Stimulated activated CD4-positive, alpha-beta T cell treated with anti-CD3 and anti-CD28 coated beads, Interleukin-4, amount 100 ng/mL, for 24 hours (primary cell): ENCODE measurements around the gene MIB2.

Source experiments
- DNase-seq: peaks from one replicate; pipeline ENCODE4 v3.0.0-alpha.2; 2020

The MIB2 gene

DNA sequence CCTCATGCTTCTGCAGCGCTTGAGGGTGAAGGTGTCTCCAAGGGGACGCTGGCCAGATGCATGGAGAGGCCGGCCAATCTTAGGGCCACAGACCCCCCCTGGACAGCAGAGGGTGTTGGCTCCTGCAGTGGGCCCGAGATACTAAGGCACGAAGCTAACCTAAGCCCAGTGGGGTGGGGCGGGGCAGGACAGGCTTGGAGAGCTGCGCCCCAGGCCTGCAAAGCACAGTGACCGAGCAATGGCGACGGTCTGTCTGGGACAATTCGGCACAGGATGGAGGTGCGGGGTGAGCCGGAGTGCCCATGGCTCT is 16.6 kb upstream of the MIB2 start:
- DNase-seq = no peak

DNA sequence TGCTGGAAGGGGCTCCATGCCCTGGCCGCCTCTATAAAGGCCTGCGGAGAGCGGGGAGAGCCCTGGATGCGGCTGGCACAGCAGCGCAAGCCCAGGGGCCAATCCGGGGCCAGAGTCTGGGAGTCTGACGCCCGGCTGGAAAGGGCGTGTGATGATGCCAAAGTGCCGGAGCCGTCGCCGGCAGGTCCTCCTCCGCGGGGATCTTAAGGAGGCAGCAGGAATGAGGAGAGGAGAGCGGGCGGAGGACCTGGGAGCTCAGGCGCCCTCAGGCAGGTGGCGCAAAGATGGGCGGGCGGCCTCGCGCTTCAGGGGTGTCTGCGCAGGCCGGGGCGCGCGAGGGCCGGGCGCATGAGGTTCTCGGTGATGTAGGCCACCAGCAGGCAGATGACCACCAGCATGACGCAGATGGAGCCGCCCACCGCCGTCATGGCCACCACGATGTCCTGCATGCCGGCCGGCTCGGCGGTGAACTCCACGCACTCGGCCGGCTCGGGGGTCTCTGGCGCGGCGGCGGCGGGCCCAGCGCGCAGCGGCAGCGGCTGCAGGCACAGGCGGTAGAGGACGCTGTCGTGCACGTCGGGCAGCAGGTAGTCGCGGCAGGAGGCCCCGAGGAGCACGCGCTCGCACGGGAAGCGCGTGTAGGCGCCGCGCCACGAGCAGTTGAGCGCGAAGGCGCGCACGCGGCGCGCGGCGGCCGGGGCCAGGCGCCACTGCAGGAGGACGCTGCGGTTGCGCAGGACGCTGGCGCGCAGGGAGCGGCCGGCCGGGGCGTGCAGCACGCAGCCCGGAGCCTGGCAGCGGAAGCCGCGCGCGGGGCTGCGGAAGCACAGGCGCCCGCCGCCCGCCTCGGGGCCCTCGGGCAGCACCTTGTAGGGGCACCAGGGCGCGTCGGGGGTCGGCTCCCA is 16.0 kb upstream of the MIB2 start:
- DNase-seq = no peak

DNA sequence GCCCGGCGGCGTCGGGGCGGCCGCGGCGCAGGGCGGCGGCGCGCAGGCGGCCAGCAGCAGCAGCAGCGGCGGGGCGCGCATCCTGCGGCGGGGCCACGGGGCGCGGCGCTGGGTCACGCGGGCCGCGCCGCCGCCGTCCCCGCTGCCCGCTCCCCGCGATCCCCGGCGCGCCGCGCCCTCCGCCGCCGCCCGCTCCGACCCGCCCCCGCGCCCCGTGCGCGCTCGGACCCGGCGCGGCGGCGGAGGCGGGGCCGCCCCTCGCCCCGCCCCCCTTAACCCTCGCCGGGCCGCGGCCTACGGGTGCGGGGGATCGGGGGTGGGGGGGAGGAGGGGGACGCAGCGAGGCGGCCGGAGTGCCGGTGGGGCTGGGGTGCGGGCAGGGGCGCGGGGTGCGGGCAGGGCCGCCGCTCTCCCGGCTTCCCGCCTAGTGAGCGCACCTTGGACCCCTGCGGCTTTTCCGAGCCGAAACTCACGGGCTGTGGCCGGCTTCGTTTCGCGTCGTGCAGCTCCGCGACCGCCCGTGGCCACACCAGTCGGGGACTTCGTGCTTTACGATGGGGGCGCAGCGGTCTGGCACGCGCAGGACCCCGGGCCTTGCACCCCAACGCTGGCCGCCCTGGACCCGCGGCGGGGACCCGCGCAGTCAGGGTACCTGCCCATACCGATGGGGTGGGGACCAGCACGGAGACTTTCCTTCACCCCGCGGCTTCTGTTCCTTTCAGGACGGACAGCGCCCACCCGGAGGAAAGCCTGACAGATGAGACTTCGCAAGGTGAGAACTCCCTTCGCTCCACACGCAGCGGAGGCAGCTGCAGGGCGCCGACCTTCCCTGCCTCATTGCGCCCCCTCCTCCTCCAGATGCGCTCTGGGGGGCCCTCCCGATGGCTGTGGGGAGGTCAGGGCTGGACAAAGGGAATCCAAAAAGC is 15.1 kb upstream of the MIB2 start, which contains the start of gene FNDC10:
FNDC10 (minus strand) TSS at position 201 of the 926 bp plus-strand sequence; CDS start at position 81, 120 bp downstream.
- no peak for DNase-seq

DNA sequence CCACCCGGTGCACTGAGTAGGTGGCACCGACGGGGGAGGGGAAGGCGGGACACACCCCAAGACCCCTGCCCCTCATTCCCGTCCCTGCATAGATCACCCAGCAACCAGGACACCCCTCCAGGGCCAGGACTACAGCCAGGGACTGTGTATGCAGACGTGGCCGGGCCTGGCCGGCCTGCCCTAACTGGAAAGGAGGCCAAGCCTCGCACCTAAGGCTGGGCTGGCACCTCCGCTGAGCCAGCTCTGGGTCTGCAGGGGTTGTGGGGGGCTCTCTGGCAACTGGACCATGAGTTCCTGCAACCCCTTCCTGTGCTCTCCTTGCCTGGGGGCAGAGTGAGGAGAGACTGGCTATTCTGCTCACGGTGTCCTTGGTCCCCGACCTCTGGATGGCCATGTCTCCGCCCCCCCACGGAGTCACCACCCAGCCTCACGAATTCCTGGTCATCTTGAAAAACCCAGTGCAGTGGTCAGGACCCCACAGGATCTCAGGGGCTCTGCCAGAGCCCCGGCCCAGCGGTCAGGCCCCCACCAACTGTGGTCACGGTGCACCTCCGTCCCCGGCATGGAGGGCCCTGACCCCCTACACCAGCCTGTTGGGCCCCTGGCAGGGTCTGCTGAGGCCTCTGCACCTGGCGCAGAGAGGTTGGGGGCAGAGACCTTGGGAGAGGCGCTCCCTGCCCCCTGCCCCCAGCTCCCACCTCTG is 14.3 kb upstream of the MIB2 start:
- DNase-seq = no peak

DNA sequence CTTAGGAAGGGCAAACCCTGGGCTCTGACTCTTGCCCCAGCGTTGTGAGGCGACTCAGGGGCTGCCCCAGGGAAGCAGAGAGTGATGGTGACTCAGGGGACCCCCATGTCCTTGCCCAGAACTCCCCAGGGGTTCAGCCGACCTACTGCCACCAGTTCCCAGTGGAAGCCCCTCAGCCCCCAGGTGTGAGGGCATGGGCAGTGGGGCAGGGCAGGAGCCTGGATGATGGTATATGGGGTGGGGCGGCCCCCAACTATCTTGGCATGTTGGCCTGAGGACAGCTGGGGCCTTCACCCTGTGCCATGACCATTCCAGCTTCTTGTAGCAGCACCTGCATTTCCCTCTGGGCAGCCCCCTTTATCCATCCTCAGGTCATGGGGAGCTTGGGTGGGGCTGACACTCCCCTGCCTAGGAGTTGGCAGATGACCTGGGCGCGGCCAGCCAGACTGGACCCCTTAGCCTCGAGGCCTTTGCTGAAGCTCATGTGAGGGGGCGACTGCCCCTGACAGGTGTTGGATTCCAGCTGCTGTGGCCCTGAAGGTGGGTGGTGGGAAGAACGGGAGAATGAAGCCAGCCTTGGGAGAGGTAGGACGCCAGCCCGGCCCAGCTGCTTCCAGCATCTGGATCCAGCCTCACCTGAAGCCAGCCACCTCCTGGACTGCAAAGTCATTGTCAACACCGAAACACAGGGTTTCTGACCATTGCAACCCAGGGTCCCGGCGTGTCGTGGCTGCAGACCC is 13.6 kb upstream of the MIB2 start:
- no peak for DNase-seq

DNA sequence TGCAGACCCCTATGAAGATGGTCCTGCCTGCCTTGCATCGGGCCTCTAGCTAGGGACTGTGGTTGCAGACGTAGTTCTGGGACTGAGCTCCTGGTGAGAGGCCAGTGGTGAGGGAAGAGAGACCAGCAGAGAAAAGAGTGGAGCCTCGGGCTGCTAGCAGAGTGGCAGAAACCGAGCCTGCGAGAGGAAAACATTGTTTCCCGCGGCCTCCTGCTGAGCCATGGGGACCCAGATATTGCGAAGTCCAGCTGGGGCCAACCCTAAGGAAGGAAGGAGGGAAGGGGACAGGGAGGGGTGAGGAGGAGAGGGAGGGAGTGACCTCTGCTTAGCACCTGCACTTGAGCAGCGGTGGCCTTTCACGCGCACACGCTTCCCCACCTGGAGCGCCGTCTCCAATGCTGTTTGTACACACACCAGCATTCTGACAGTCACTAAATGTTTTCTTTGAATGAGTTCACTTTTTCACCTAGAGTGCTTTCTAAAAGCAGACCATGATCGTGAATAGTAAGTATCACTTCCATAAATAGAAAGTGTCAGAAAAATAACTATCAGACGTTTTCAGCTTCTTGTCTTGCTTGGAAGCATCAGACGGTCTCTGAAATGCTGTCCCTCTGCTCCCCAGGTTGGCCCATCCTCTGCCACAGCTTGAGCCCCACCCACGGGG is 12.9 kb upstream of the MIB2 start:
- DNase-seq = no peak

DNA sequence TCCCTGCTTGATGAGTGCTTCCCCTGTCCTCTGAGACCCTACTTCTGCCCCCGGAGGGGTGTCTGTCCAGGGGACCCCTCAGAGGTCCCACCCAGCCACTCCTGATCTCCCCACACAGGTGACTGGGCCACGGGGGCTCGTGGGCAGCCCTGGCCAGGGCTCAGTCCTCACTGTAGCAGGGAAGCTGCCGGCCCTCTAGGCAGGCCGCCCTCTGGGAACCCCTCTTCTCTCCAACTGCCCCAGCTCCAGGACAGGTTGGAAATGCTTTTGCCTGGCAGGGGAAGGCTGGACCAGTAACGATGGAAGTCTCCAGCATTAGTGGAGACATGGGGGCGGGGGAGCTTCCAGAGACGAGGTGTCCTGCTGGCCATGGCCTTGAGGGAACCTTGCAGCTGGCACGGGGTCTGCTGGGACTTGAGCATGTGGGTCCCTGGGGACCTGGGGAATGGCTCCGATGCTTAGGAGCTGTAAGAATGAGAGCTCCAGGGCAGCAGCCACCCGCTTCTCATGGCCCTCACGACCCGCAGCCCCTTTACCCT is 12.3 kb upstream of the MIB2 start:
- no peak for DNase-seq

DNA sequence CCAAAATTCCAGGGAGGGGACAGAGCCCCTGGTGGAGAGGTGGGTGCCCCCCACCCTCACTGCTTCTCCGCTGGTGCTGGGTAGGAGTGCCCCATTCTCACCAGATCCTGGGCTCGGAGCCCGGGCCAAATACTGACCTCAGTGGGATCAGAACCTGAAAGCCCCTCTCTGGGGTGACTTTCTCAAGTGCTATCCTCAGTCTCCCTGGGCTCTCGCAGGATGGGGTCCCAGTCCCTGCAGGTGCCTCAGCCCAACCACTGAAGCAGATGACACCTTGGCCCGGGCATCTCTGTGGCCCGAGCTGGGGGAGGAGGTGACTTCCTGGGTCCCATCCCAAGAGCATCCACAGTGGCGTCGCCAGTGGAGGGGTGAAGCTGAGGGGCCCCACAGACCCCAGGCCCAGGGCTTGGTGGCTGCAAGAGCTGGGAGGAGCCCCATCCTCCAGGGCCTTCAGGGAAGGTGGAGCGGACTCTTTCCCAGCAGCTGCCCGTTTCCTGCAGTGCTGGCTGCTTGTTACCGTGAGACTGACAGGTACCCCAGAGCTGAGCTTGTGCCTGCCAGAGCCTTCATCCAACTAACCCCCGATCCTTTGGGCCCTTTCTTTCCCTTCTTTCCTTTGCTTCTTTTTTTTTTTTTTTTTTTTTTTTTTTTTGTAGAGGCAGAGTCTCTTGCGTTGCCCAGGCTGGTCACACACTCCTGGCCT is 11.5 kb upstream of the MIB2 start:
- no peak for DNase-seq

DNA sequence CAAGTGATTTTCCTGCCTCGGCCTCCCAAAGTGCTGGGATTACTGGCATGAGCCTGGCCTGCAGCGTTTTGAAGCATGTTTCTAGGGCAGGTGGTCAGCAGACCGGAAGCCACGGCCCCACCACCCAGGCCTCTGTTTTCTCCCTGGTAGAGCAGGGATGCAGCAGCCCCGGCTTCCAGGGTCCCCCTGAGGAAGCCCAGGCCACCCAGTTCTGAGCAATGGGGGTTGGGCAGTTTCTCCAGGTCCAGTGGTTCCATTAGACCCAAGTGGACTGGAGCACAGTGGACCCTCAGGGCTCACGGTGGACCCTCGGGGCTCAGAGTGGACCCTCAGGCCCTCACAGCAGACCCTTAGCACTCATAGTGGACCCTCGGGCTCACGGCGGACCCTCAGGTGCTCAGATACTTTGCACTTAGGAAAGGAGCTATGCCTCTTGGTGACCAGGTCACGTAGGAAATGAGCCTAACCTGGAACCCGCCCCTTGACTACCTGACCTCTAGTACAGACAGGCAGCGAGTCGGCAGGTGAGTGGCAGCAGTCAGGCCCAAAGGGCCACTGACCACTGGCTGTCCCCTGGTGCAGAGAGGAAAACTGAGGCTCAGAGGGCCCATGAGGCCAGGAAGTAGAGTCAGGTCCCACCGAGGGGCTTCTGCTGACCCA is 10.8 kb upstream of the MIB2 start:
- DNase-seq = no peak

DNA sequence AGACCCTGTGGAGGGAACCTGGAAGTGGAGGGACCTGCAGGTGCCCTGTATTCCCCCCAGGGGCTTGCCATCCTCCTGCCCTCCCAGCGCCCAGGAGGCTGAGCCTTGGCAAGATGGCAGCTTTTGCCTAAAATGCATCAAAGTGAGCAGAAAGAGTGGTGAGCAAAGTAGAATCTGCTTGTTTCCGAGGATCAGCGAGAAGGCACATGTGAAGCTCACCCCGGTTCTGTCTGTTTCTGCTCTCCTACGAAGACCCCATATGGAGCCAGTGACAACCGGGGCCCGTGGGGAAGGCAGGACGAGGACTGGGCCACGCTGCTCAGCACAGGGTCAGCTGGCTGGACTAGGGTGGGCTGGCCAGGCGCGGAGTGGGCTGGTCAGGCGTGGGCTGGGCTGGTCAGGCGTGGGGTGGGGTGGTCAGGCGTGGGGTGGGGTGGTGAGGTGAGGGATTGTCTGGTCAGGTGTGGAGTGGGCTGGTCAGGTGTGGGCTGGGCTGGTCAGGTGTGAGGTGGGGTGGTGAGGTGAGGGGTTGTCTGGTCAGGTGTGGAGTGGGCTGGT is 10.2 kb upstream of the MIB2 start:
- DNase-seq = no peak

DNA sequence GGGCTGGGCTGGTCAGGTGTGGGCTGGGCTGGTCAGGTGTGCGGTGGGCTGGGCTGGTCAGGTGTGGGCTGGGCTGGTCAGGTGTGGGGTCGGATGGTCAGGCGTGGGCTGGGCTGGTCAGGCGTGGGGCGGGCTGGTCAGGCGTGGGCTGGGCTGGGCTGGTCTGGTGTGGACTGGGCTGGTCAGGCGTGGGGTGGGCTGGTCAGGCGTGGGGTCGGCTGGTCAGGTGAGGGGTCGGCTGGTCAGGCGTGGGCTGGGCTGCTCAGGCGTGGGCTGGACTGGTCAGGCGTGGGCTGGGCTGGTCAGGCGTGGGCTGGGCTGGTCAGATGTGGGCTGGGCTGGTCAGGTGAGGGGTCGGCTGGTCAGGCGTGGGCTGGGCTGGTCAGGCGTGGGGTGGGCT is 9.6 kb upstream of the MIB2 start:
- DNase-seq = no peak

DNA sequence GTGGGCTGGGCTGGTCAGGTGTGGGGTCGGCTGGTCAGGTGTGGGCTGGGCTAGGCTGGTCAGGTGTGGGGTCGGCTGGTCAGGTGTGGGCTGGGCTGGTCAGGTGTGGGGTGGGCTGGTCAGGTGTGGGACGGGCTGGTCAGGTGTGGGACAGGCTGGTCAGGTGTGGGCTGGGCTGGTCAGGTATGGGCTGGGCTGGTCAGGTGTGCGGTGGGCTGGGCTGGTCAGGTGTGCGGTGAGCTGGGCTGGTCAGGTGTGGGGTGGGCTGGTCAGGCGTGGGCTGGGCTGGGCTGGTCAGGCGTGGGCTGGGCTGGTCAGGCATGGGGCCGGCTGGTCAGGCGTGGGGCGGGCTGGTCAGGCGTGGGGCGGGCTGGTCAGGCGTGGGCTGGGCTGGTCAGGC is 9.1 kb upstream of the MIB2 start:
- DNase-seq = no peak

DNA sequence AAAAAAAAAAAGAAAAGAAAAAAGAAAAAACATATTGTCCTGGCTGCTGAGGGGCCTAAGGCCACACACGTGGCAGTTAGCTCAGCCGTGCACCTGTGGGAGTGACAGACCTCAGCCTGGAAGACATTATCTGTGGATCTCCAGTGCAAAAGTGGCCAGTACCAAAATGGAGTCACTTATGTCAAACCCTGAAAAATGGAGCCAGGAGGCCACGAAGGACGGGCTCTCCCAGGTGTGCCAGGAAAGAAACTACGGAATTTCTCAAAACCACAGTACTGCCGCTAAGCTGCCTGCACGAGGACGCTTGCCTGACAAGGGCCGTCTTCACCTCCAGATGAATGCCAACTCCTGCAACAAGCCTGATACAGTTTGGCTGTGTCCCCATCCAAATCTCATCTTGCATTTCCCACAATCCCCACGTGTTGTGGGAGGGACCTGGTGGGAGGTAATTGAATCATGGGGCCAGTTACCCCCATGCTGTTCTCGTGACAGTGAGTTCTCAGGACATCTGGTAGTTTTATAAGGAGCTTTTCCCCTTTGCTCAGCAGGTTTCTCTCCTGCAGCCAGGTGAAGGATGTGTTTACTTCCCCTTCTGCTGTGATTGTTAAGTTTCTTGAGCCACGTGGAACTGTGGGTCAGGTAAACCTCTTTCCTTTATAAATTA is 5.3 kb upstream of the MIB2 start:
- DNase-seq = no peak

DNA sequence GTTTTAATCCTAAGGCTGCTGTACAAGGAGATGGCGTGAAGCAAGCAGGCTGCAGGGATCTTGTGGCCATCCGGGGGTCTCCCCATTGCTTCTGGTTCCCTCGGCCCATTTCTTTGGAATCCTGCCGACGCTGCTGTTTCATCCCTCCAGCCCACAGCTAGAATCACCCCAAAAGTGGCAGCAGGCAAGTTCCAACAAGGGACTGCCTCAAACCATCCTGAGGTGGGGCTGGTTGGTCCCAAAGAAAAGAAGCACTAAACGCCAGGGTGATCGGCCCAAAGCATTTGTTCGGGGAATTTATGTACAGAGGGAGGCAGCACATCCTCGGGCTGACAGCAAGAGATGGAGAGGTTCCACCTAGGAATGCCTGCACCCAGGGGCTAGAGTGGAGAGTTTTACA is 4.5 kb upstream of the MIB2 start:
- DNase-seq = no peak

DNA sequence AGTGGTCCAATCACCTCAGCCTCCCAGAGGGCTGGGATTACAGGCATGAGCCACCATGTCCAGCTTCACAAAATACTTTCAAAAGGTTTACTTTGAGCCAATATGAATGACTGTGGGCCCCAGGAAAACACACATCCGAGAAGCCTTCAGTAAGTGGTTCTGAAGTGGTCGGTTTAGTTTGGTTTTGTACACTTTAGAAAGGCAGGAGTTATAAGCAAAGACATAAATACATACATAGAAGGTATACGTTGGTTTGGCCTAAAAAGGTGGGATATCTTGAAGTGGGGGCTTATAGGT is 3.2 kb upstream of the MIB2 start:
- no peak for DNase-seq

DNA sequence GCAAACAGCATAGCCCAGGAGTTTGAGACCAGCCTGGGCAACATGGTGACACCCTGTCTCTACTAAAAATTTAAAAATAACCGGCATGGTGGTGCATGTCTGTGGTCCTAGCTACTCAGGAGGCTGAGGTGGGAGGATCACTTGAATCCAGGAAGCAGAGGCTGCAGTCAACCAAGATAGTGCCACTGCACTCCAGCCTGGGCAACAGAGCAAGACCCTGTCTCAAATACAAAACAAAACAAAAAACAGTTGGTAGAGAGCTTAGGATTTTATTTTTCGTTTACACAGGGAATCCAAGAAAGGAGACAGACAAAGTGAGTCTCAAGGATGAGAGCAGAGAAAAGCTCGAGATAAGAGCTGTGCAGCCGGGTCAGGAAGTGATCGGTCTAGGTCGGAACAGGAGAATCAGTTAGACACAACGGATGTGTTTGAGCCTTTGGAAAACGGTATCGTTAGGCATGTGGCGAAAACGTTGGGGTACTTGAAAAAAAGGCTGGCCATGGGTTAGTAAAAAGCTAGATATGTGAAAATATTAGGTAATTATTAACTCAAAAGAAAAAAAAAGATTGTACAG is 1.7 kb upstream of the MIB2 start:
- DNase-seq = no peak

DNA sequence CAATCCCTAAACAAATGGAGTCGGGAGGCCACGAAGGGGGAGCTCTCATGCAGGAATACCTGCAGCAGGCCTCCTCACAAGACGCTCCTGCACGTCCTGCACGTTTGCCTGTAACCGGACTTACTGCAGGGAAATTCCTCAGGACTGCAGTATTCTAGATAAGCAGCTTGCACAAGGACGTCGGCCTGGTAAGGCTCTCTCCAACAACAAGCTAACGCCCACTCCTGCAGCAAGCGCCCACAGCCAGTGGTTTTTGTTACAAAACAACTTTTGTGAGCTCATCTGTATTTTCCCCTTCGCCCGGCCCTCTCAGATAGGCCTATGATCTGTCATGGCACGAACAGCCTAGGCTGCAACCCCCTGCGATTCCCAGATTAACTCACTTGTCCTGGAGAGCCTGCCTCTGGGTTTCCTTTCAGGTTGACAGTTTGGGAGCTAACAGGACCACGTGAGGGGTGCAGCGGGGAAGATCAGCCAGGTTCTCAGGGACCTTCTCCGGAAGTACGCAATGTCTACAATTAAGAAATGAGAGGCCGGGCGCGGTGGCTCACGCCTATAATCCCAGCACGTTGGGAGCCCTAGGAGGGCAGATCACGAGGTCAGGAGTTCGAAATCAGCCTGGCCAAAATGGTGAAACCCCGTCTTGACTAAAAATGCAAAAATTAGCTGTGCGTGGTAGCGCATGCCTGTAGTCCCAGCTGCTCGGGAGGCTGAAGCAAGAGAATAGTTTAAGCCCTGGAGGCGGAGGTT is 921 bp upstream of the MIB2 start:
- peak; percentile 71 for DNase-seq

DNA sequence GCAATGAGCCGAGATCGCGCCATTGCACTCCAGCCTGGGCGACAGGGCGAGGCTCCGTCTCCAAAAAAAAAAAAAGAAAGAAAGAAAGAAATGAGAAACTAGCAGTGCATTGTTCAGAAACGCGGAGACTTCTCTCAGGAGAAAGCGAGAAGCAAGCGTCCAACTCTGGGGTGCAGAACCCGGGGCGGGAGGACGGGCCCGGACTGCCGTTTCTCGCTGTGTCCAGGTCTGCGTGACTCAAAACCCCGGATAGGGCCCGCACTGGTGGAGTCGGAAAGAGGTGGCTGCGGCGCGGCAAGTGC is 395 bp upstream of the MIB2 start:
- DNase-seq = no peak
